T-helper 2 cell treated with Interferon-gamma antibody and Interleukin-4, amounts not matched to agents 5 μg/mL and 100 μg/mL, for 36 hours (primary cell): ENCODE results near the gene PPP1R3E.

Source experiments
- DNase-seq: peaks from one replicate; pipeline ENCODE4 v3.0.0; 2021; ENCODE audit warnings: low spot score
- H3K27ac Mint-ChIP-seq: one replicate; pipeline ENCODE4 v1.8.0; 2021; ENCODE audit warnings: mild to moderate bottlenecking, mixed read lengths
- H3K27me3 Mint-ChIP-seq: one replicate; pipeline ENCODE4 v1.8.0; 2021; ENCODE audit warnings: low read depth, mixed read lengths
- H3K36me3 Mint-ChIP-seq: one replicate; pipeline ENCODE4 v1.8.0; 2021; ENCODE audit warnings: low read depth, mixed read lengths
- H3K4me1 Mint-ChIP-seq: one replicate; pipeline ENCODE4 v1.8.0; 2021; ENCODE audit warnings: low read depth, mixed read lengths
- H3K4me3 Mint-ChIP-seq: one replicate; pipeline ENCODE4 v1.8.0; 2022; ENCODE audit warnings: mild to moderate bottlenecking, moderate library complexity, mixed read lengths
- H3K9me3 Mint-ChIP-seq: one replicate; pipeline ENCODE4 v1.8.0; 2021; ENCODE audit warnings: mixed read lengths

The PPP1R3E gene

GRCh38 chr14:23259426-23259825 is 43.2 kb downstream of the PPP1R3E start:
- Mint-ChIP-seq H3K4me3 (no peak overlapping the region), H3K27ac (no peak overlapping the region), H3K36me3 (no peaks in the 10 kb centered on the region), H3K4me1 (no peaks in the 10 kb centered on the region), H3K27me3 (peaks cover 43% of the 10 kb centered on the region), H3K9me3 (no peaks in the 10 kb centered on the region)
- no peak for DNase-seq

GRCh38 chr14:23258256-23258655 is 44.4 kb downstream of the PPP1R3E start:
- Mint-ChIP-seq H3K4me3 (no peak overlapping the region), H3K9me3 (no peaks in the 10 kb centered on the region), H3K4me1 (no peaks in the 10 kb centered on the region), H3K27ac (no peak overlapping the region), H3K27me3 (peaks cover 46% of the 10 kb centered on the region), H3K36me3 (no peaks in the 10 kb centered on the region)
- no peak for DNase-seq

DNA sequence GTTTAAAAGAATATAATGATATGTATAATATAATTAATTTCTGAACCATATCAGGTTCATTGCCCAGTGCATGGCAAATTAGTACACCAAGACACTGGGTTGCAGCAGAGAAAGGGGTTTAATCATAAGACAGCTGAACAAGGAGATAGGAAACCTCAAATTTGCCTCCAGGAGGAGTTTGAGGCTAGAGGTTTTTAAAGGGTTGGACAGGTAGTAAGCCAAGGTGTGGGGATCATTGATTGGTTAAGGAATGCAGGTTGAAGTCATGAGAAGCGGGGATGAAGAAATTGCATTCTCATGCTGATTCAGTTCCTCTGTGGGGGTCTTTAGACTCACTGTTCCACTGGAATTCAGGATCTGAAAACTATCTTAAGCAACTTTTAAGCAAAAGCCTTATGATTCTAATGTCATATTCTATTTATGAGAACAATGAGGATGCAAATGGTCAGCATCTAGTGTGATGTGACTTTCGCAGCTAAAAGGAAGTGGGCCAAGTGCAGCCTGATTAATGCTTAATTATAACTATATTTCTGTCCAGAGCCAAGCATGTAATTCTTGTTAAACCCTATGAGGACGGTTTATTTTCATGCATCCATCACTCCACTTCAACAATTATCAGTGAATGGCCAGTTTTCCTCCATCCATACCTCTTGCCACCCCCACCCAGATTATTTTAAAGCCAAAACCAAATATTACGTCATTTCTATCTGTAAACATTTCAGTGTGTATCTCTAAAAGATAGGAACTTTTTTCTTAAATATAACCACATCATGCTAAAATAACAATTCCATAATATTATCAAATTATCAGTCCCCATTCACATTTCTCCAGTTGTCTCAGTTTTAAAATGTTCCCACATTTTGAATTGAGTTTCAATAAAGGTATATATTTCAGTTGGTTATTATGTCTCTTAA is 50.0 kb downstream of the PPP1R3E start:
- no peaks in the 10 kb centered on the region for H3K36me3 Mint-ChIP-seq
- H3K4me3 Mint-ChIP-seq = no peak overlapping the region
- no peak overlapping the region for H3K27ac Mint-ChIP-seq
- no peaks in the 10 kb centered on the region for H3K9me3 Mint-ChIP-seq
- DNase-seq = no peak
- H3K4me1 Mint-ChIP-seq = no peaks in the 10 kb centered on the region
- H3K27me3 Mint-ChIP-seq = peaks cover 31% of the 10 kb centered on the region

- no peaks in the 10 kb centered on the region for H3K36me3 Mint-ChIP-seq
- no peaks in the 10 kb centered on the region for H3K9me3 Mint-ChIP-seq
- H3K27ac Mint-ChIP-seq = no peak overlapping the region
- no peak overlapping the region for H3K4me3 Mint-ChIP-seq
- H3K27me3 Mint-ChIP-seq = peaks cover 30% of the 10 kb centered on the region
- no peaks in the 10 kb centered on the region for H3K4me1 Mint-ChIP-seq
- no peak for DNase-seq
These were observed 50.7 kb downstream of the PPP1R3E start for GRCh38 chr14:23252006-23252405.

GRCh38 chr14:23249824-23250223 is 52.8 kb downstream of the PPP1R3E start:
- H3K4me3 Mint-ChIP-seq = no peak overlapping the region
- no peak for DNase-seq
- H3K27ac Mint-ChIP-seq = no peak overlapping the region
- H3K36me3 Mint-ChIP-seq = no peaks in the 10 kb centered on the region
- no peaks in the 10 kb centered on the region for H3K9me3 Mint-ChIP-seq
- H3K27me3 Mint-ChIP-seq = peaks cover 22% of the 10 kb centered on the region
- H3K4me1 Mint-ChIP-seq = no peaks in the 10 kb centered on the region

DNA sequence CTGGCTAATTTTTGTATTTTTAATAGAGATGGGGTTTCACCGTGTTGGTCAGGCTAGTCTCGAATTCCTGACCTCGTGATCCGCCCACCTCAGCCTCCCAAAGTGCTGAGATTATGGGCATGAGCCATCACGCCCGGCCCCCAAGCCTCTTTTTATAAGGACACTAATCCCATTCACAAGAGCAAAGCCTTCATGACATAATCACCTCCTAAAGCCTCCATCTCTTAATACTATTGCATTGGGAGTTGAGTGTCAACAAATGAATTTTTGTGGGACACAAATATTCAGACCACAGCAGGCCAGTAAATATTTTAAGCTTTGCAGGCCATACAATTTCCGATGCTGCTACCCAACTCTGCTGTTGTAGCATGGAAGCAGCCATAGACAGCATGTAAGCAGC is 54.1 kb downstream of the PPP1R3E start:
- peaks cover 28% of the 10 kb centered on the region for H3K27me3 Mint-ChIP-seq
- no peak overlapping the region for H3K27ac Mint-ChIP-seq
- H3K36me3 Mint-ChIP-seq = no peaks in the 10 kb centered on the region
- H3K9me3 Mint-ChIP-seq = no peaks in the 10 kb centered on the region
- no peak for DNase-seq
- no peak overlapping the region for H3K4me3 Mint-ChIP-seq
- H3K4me1 Mint-ChIP-seq = no peaks in the 10 kb centered on the region
